ENCODE data around the gene ODF4. TPM values are rescaled to one million over a fixed set of nuclear protein-coding genes. Genes with fewer than 3 reads are reported as not detected.

The ODF4 gene
- total RNA-seq, 1 experiment from 2014 or later, result not detected

DNA sequence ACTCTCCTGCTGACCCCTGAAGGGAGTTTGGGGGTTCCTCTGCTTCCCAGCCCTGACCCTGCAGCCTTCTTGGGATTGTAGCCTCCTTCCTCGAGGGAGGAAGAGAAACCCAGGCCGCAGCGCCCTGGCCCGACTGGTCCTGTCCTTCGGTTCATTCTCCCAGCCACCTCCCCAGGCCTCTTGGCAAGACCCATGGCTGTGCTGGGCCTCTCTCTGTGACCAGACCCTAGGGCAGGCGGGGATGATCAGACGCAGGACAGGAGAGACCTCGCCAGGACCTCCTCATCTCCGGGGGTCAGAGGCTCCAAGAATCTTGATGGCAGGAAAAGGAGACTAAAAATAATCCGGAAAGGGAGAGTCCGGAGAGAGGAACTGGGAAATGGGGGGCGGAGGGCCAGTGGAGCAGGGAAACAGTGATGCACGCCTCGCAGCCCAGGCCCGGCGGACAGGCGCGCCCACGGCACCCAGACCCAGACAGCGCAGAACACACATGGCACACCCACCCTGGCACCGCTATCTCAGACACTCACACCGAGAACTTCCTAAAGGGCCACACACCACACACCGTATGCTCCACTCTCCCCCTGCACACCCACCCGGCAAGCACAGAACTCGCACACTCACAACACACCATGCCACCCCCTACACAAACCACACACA, 28.4 kb upstream of the ODF4 start (continued):
- TF ChIP-seq, protein P1, sequence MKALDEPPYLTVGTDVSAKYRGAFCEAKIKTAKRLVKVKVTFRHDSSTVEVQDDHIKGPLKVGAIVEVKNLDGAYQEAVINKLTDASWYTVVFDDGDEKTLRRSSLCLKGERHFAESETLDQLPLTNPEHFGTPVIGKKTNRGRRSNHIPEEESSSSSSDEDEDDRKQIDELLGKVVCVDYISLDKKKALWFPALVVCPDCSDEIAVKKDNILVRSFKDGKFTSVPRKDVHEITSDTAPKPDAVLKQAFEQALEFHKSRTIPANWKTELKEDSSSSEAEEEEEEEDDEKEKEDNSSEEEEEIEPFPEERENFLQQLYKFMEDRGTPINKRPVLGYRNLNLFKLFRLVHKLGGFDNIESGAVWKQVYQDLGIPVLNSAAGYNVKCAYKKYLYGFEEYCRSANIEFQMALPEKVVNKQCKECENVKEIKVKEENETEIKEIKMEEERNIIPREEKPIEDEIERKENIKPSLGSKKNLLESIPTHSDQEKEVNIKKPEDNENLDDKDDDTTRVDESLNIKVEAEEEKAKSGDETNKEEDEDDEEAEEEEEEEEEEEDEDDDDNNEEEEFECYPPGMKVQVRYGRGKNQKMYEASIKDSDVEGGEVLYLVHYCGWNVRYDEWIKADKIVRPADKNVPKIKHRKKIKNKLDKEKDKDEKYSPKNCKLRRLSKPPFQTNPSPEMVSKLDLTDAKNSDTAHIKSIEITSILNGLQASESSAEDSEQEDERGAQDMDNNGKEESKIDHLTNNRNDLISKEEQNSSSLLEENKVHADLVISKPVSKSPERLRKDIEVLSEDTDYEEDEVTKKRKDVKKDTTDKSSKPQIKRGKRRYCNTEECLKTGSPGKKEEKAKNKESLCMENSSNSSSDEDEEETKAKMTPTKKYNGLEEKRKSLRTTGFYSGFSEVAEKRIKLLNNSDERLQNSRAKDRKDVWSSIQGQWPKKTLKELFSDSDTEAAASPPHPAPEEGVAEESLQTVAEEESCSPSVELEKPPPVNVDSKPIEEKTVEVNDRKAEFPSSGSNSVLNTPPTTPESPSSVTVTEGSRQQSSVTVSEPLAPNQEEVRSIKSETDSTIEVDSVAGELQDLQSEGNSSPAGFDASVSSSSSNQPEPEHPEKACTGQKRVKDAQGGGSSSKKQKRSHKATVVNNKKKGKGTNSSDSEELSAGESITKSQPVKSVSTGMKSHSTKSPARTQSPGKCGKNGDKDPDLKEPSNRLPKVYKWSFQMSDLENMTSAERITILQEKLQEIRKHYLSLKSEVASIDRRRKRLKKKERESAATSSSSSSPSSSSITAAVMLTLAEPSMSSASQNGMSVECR (CRISPR knock-in tag; IDR thresholded peaks at IDR 0.05; ENCODE audit: borderline replicate concordance), result no peak

DNA sequence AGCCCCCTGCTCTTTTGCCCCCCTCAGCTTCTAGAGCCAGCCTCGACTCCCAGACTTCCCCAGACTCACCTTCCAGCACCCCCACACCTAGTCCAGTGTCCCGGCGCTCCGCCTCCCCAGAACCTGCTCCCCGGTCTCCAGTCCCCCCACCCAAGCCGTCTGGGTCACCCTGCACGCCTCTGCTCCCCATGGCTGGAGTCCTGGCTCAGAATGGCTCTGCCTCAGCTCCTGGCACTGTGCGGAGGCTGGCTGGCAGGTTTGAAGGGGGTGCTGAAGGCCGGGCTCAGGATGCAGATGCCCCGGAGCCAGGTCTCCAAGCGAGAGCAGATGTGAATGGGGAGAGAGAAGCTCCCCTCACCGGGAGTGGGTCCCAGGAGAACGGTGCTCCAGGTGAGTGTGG, 27.4 kb upstream of the ODF4 start:
- DNase-seq (ENCODE audit: low spot score), result no peak
- POLR2A ChIA-PET, result no interaction called here
- no peak for ATAC-seq
- TF ChIP-seq CREB1 (CRISPR knock-in tag; IDR thresholded peaks at IDR 0.05), result no peak
- no peak for TF ChIP-seq ATF6 (CRISPR knock-in tag; IDR thresholded peaks at IDR 0.05)
- no peak for TF ChIP-seq RORB (CRISPR knock-in tag; IDR thresholded peaks at IDR 0.05)
- TF ChIP-seq KAT7 (CRISPR knock-in tag; IDR thresholded peaks at IDR 0.05; ENCODE audit: borderline replicate concordance), result no peak
- TF ChIP-seq, protein P2, sequence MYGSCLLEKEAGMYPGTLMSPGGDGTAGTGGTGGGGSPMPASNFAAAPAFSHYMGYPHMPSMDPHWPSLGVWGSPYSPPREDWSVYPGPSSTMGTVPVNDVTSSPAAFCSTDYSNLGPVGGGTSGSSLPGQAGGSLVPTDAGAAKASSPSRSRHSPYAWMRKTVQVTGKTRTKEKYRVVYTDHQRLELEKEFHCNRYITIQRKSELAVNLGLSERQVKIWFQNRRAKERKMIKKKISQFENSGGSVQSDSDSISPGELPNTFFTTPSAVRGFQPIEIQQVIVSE (CRISPR knock-in tag; IDR thresholded peaks at IDR 0.05; ENCODE audit: borderline replicate concordance), result no peak
- no peak for TF ChIP-seq ZNF416 (CRISPR knock-in tag; IDR thresholded peaks at IDR 0.05)
- TF ChIP-seq, protein P3, sequence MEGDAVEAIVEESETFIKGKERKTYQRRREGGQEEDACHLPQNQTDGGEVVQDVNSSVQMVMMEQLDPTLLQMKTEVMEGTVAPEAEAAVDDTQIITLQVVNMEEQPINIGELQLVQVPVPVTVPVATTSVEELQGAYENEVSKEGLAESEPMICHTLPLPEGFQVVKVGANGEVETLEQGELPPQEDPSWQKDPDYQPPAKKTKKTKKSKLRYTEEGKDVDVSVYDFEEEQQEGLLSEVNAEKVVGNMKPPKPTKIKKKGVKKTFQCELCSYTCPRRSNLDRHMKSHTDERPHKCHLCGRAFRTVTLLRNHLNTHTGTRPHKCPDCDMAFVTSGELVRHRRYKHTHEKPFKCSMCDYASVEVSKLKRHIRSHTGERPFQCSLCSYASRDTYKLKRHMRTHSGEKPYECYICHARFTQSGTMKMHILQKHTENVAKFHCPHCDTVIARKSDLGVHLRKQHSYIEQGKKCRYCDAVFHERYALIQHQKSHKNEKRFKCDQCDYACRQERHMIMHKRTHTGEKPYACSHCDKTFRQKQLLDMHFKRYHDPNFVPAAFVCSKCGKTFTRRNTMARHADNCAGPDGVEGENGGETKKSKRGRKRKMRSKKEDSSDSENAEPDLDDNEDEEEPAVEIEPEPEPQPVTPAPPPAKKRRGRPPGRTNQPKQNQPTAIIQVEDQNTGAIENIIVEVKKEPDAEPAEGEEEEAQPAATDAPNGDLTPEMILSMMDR (IDR thresholded peaks at IDR 0.05), result no peak
- TF ChIP-seq MYBL2 (CRISPR knock-in tag; IDR thresholded peaks at IDR 0.05), result no peak
- no peak for TF ChIP-seq E2F1 (CRISPR knock-in tag; IDR thresholded peaks at IDR 0.05)
- TF ChIP-seq ZNF263 (CRISPR knock-in tag; IDR thresholded peaks at IDR 0.05; ENCODE audit: low read depth), result no peak
- TF ChIP-seq, protein P4, sequence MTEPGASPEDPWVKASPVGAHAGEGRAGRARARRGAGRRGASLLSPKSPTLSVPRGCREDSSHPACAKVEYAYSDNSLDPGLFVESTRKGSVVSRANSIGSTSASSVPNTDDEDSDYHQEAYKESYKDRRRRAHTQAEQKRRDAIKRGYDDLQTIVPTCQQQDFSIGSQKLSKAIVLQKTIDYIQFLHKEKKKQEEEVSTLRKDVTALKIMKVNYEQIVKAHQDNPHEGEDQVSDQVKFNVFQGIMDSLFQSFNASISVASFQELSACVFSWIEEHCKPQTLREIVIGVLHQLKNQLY (CRISPR knock-in tag; IDR thresholded peaks at IDR 0.05), result no peak
- Mint-ChIP-seq H3K36me3 (no peaks in the 10 kb centered on the region), H3K27me3 (ENCODE audit: low read depth) (peaks cover 33% of the 10 kb centered on the region), H3K4me1 (peaks cover 35% of the 10 kb centered on the region), H3K9me3 (no peaks in the 10 kb centered on the region), H3K4me3 (no peak overlapping the region), H3K27ac (no peak overlapping the region)
- CTCF ChIA-PET, result interaction anchor here (0.7 to 3.3 kb wide), 5 partner anchors 11 to 89 kb away, joined by 3 to 13 read pairs (median 9); no protein-coding TSS in a partner anchor

Measured in WTC11 (cell line).